ENCODE measurements around the gene CYP3A4.

CYP3A4 gene

GRCh38 chr7:99784007-99784406 lies at the start of gene CYP3A4:
Gene CYP3A4, minus strand, starts transcription at chr7:99784184. Its CDS starts 103 bp downstream, at chr7:99784081.
- no peaks in the 10 kb centered on the region for H3K9me3 ChIP-seq (ENCODE audit: severe bottlenecking)
- H3K27ac ChIP-seq = no peak within 1 kb of the TSS
- H3K4me3 ChIP-seq (ENCODE audit: low read depth, low read length) = no peak within 1 kb of the TSS
- no peaks in the 10 kb centered on the region for H3K36me3 ChIP-seq
- H3K27me3 ChIP-seq (ENCODE audit: insufficient read depth, low read depth, severe bottlenecking) = peaks cover 9% of the 10 kb centered on the region
- no peak for DNase-seq
- no peak for TF ChIP-seq CTCF (IDR thresholded peaks at IDR 0.05; ENCODE audit: low read depth, low read length)

GRCh38 chr7:99833289-99833877 lies 49.4 kb upstream of the CYP3A4 start:
- Histone ChIP-seq H3K4me3 (ENCODE audit: low read depth, low read length) (no peak overlapping the region), H3K36me3 (no peaks in the 10 kb centered on the region), H3K9me3 (ENCODE audit: severe bottlenecking) (no peaks in the 10 kb centered on the region), H3K27ac (no peak overlapping the region), H3K27me3 (ENCODE audit: insufficient read depth, low read depth, severe bottlenecking) (no peaks in the 10 kb centered on the region)
- no peak for DNase-seq
- TF ChIP-seq CTCF (IDR thresholded peaks at IDR 0.05; ENCODE audit: low read depth, low read length) = no peak

GRCh38 chr7:99831595-99831994 lies 47.6 kb upstream of the CYP3A4 start:
- H3K27me3 ChIP-seq (ENCODE audit: insufficient read depth, low read depth, severe bottlenecking) = no peaks in the 10 kb centered on the region
- H3K4me3 ChIP-seq (ENCODE audit: low read depth, low read length) = no peak overlapping the region
- DNase-seq = no peak
- no peak for TF ChIP-seq CTCF (IDR thresholded peaks at IDR 0.05; ENCODE audit: low read depth, low read length)
- no peaks in the 10 kb centered on the region for H3K9me3 ChIP-seq (ENCODE audit: severe bottlenecking)
- no peaks in the 10 kb centered on the region for H3K36me3 ChIP-seq
- H3K27ac ChIP-seq = no peak overlapping the region

- no peaks in the 10 kb centered on the region for H3K9me3 ChIP-seq (ENCODE audit: severe bottlenecking)
- no peak for DNase-seq
- H3K4me3 ChIP-seq (ENCODE audit: low read depth, low read length) = no peak overlapping the region
- TF ChIP-seq CTCF (IDR thresholded peaks at IDR 0.05; ENCODE audit: low read depth, low read length) = no peak
- H3K27ac ChIP-seq = no peak overlapping the region
- no peaks in the 10 kb centered on the region for H3K36me3 ChIP-seq
- no peaks in the 10 kb centered on the region for H3K27me3 ChIP-seq (ENCODE audit: insufficient read depth, low read depth, severe bottlenecking)
These were observed 45.7 kb upstream of the CYP3A4 start for GRCh38 chr7:99829524-99830160.

GRCh38 chr7:99828811-99829210 lies 44.8 kb upstream of the CYP3A4 start:
- DNase-seq = no peak
- Histone ChIP-seq H3K27me3 (ENCODE audit: insufficient read depth, low read depth, severe bottlenecking) (no peaks in the 10 kb centered on the region), H3K27ac (no peak overlapping the region), H3K4me3 (ENCODE audit: low read depth, low read length) (no peak overlapping the region), H3K9me3 (ENCODE audit: severe bottlenecking) (no peaks in the 10 kb centered on the region), H3K36me3 (no peaks in the 10 kb centered on the region)
- TF ChIP-seq CTCF (IDR thresholded peaks at IDR 0.05; ENCODE audit: low read depth, low read length) = no peak

Measured in WERI-Rb-1 (cell line).